Upper lobe of left lung (tissue), 4 donors: ENCODE data around the gene DDRGK1.

Experiments used
- EP300 ChIP-seq, 4 donors: sonication (generic); formaldehyde crosslinking; IDR thresholded peaks; one replicate each; pipeline ENCODE4 v1.5.1; 2017; ENCODE audit warnings: antibody characterized with exemption in 4 of 4, control low read depth in 2 of 4
- POLR2A ChIP-seq, 4 donors: fragments of 450-650 bp; IDR thresholded peaks; one replicate each; pipeline ENCODE4 v1.5.1; 2016 to 2017; ENCODE audit warnings: antibody characterized with exemption in 4 of 4, mild to moderate bottlenecking in 2 of 4
- TF ChIP-seq, protein P1 (sequence below), 6 experiments: fragments of 450-650 bp in 4 of 6; fragments of 200-600 bp in 2 of 6; sonication (generic) in 2 of 6; IDR thresholded peaks; one replicate each; pipeline ENCODE4 v1.5.1; 2016 to 2019; ENCODE audit warnings: antibody characterized with exemption in 6 of 6

GRCh38 chr20:3233131-3233990 lies 28.9 kb upstream of the DDRGK1 start:
- TF ChIP-seq, protein P1, sequence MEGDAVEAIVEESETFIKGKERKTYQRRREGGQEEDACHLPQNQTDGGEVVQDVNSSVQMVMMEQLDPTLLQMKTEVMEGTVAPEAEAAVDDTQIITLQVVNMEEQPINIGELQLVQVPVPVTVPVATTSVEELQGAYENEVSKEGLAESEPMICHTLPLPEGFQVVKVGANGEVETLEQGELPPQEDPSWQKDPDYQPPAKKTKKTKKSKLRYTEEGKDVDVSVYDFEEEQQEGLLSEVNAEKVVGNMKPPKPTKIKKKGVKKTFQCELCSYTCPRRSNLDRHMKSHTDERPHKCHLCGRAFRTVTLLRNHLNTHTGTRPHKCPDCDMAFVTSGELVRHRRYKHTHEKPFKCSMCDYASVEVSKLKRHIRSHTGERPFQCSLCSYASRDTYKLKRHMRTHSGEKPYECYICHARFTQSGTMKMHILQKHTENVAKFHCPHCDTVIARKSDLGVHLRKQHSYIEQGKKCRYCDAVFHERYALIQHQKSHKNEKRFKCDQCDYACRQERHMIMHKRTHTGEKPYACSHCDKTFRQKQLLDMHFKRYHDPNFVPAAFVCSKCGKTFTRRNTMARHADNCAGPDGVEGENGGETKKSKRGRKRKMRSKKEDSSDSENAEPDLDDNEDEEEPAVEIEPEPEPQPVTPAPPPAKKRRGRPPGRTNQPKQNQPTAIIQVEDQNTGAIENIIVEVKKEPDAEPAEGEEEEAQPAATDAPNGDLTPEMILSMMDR (IDR thresholded peaks at IDR 0.05): no peak
- TF ChIP-seq POLR2A (IDR thresholded peaks at IDR 0.05): no peak
- TF ChIP-seq EP300 (IDR thresholded peaks at IDR 0.05): no peak
